Ovary (tissue), 9 donors: Measurements from ENCODE around the gene CRLF2. TPM values are rescaled to one million over a fixed set of nuclear protein-coding genes. Genes with fewer than 3 reads are reported as not detected.

Experiments used
- DNase-seq, 5 donors: peaks; one replicate each; pipeline ENCODE4 v3.0.0-alpha.2; 2019 to 2020
- H3K27ac ChIP-seq, 2 donors: fragments of 200-600 bp; one replicate each; pipeline versions ENCODE4 v1.5.1 to v1.8.0; 2019 to 2022
- H3K27me3 ChIP-seq: fragments of 200-600 bp; one replicate; pipeline ENCODE4 v1.8.0; 2022
- H3K36me3 ChIP-seq: fragments of 200-600 bp; sonication (generic); one replicate; pipeline ENCODE4 v1.5.1; 2019
- H3K4me1 ChIP-seq: one replicate; pipeline ENCODE4 v1.8.1; 2013; ENCODE audit warnings: mild to moderate bottlenecking, moderate library complexity; ENCODE audit not compliant: insufficient read depth
- H3K4me3 ChIP-seq: fragments of 200-600 bp; sonication (generic); one replicate; pipeline ENCODE4 v1.5.1; 2017
- H3K9me3 ChIP-seq, 2 donors: fragments of 200-600 bp in 1 of 2; sonication (generic) in 1 of 2; one replicate each; pipeline versions ENCODE4 v1.5.1 to v1.8.1; 2013 to 2019; ENCODE audit warnings: mild to moderate bottlenecking in 1 of 2, moderate library complexity in 1 of 2
- CTCF ChIP-seq, 3 donors: fragments of 450-650 bp in 2 of 3; fragments of 200-600 bp in 1 of 3; IDR thresholded peaks; one replicate each; pipeline versions ENCODE4 v1.5.1 to v1.8.0; 2016 to 2022; ENCODE audit warnings: antibody characterized with exemption in 3 of 3, mild to moderate bottlenecking in 1 of 3
- EP300 ChIP-seq: sonication (generic); formaldehyde crosslinking; IDR thresholded peaks from one replicate; pipeline ENCODE4 v1.6.1; 2017; ENCODE audit warnings: antibody characterized with exemption
- POLR2A ChIP-seq: fragments of 450-650 bp; IDR thresholded peaks from one replicate; pipeline ENCODE4 v1.6.1; 2017; ENCODE audit warnings: antibody characterized with exemption, mild to moderate bottlenecking, moderate library complexity
- WGBS, 3 donors: extraction: QIAGEN DNeasy Blood & Tissue Kit in 1 of 3; methylation state at CpG; one replicate each; pipeline versions ENCODE4 v1.1.5 to v1.1.7; 2013 to 2017; 5-methylcytosine and 5-hydroxymethylcytosine counted together
- intact Hi-C, 4 donors: fragments of 100-400 bp; cut with DNase I; formaldehyde crosslinking; loops; one replicate each; pipeline versions ENCODE4 v1.11.0 to v1.15.1; 2022 to 2023
- polyA plus RNA-seq, 2 donors: library from polyadenylated mRNA; stranded (reverse); fragments of 200-250 nt in 1 of 2; fragments of 350-450 nt in 1 of 2; fragmentation: Illumina TruSeq in 1 of 2; extraction: RNeasy Lipid Tissue Mini Kit (QIAGEN cat#74804) in 1 of 2; gene quantifications; one replicate each; pipeline ENCODE4 v1.2.3, GENCODE V29; 2013 to 2014
- total RNA-seq, 7 donors: library from RNA; depleted of rRNA in 2 of 7; stranded (reverse); fragments of >200 nt in 2 of 7; fragmentation: NEBNext Ultra II Directional in 3 of 7; extraction: Animal tissue kit (Norgen Biotek cat#: 25700) in 3 of 7; gene quantifications; one replicate each; pipeline versions ENCODE4 v1.1.0 to v1.2.4, GENCODE V29; 2016 to 2023
- donor health status: DM: no; HTN: no; CAD: no; lungs with moderate emphysema.
- donor health status: DM: no; HTN: no; CAD: no.
- donor health status: Bipolar disorder and iron deficiency.
- donor health status: DM: yes; HTN: yes; CAD: no.
- donor health status: DM: no; HTN: no; CAD: no.
- donor health status: DM: yes; HTN: yes; CAD: no.

CRLF2 gene
- total and polyA plus RNA-seq, 9 donors = 0.25 TPM; not detected in 8

- intact Hi-C loops = no loop called here
- TF ChIP-seq POLR2A (no peak), CTCF (IDR thresholded peaks at IDR 0.05) (no peak), EP300 (no peak)
- Histone ChIP-seq H3K9me3 (no peaks in the 10 kb centered on the region), H3K4me1 (no peaks in the 10 kb centered on the region), H3K4me3 (no peak overlapping the region), H3K27ac (no peak overlapping the region), H3K36me3 (no peaks in the 10 kb centered on the region), H3K27me3 (no peaks in the 10 kb centered on the region)
- 70 to 78% (median 77%) methylated on average over 4 of the region's 4 CpGs for WGBS, 3 donors
- DNase-seq = no peak
These were observed 5.8 kb upstream of the CRLF2 start for GRCh38 chrX:1218286-1218685.

- no peaks in the 10 kb centered on the region for H3K27me3 ChIP-seq
- DNase-seq = no peak
- TF ChIP-seq EP300 (no peak), CTCF (IDR thresholded peaks at IDR 0.05) (no peak), POLR2A (no peak)
- H3K27ac ChIP-seq = no peak overlapping the region
- H3K9me3 ChIP-seq = no peaks in the 10 kb centered on the region
- no peak overlapping the region for H3K4me3 ChIP-seq
- no peaks in the 10 kb centered on the region for H3K4me1 ChIP-seq
- intact Hi-C loops = no loop called here
- 65 to 71% (median 70%) methylated on average over 10 of the region's 10 CpGs for WGBS, 3 donors
- H3K36me3 ChIP-seq = no peaks in the 10 kb centered on the region
These were observed 2.8 kb upstream of the CRLF2 start for GRCh38 chrX:1215123-1215823.

GRCh38 chrX:1213971-1214370 is 1.5 kb upstream of the CRLF2 start:
- Histone ChIP-seq H3K27ac (no peak overlapping the region), H3K4me3 (no peak overlapping the region), H3K9me3 (no peaks in the 10 kb centered on the region), H3K36me3 (no peaks in the 10 kb centered on the region), H3K4me1 (no peaks in the 10 kb centered on the region), H3K27me3 (no peaks in the 10 kb centered on the region)
- no peak for DNase-seq
- 89 to 90% (median 89%) methylated on average over 11 of the region's 11 CpGs for WGBS, 3 donors
- TF ChIP-seq CTCF (IDR thresholded peaks at IDR 0.05) (no peak), EP300 (no peak)
- intact Hi-C loops = no loop called here

- WGBS, 3 donors = 82 to 88% (median 87%) methylated on average over 1 of the region's 1 CpG
- TF ChIP-seq CTCF (IDR thresholded peaks at IDR 0.05) (no peak), POLR2A (no peak)
- Histone ChIP-seq H3K9me3 (no peaks in the 10 kb centered on the region), H3K4me3 (no peak overlapping the region), H3K4me1 (no peaks in the 10 kb centered on the region), H3K36me3 (no peaks in the 10 kb centered on the region), H3K27me3 (no peaks in the 10 kb centered on the region), H3K27ac (no peak overlapping the region)
- no peak for DNase-seq
- intact Hi-C loops = no loop called here
These were observed 1.6 kb downstream of the CRLF2 start for GRCh38 chrX:1210844-1211243.
